Naive B cell (primary cell): Measurements from ENCODE around the gene WFDC12. TPM values are rescaled to one million over a fixed set of nuclear protein-coding genes. Genes with fewer than 3 reads are reported as not detected.

Experiments
- ATAC-seq, 2 donors: fragments of 150-1000 bp; cut with Tn5 transposase; 2 replicates each; pipeline ENCODE4 v1.10.0; 2021; ENCODE audit warnings: low read depth in 2 of 2, mild to moderate bottlenecking in 2 of 2, moderate library complexity in 2 of 2
- DNase-seq: peaks from one replicate; pipeline ENCODE4 v3.0.0; 2022
- H3K27ac Mint-ChIP-seq, 6 donors: one replicate each; pipeline ENCODE4 v1.8.0; 2020 to 2022; ENCODE audit warnings: mild to moderate bottlenecking in 6 of 6, mixed read lengths in 6 of 6, moderate library complexity in 5 of 6, inconsistent platforms in 2 of 6
- H3K27me3 Mint-ChIP-seq, 3 donors: one replicate each; pipeline ENCODE4 v1.8.0; 2021 to 2022; ENCODE audit warnings: mixed read lengths in 3 of 3, mild to moderate bottlenecking in 1 of 3
- H3K36me3 Mint-ChIP-seq, 2 donors: one replicate each; pipeline ENCODE4 v1.8.0; 2020 to 2022; ENCODE audit warnings: mixed read lengths in 2 of 2, inconsistent platforms in 1 of 2, mild to moderate bottlenecking in 1 of 2
- H3K4me1 Mint-ChIP-seq, 3 donors: one replicate each; pipeline ENCODE4 v1.8.0; 2020 to 2022; ENCODE audit warnings: mixed read lengths in 3 of 3, inconsistent platforms in 1 of 3, mild to moderate bottlenecking in 1 of 3, moderate library complexity in 1 of 3
- H3K4me3 Mint-ChIP-seq, 8 donors: one replicate each; pipeline ENCODE4 v1.8.0; 2020 to 2022; ENCODE audit warnings: mild to moderate bottlenecking in 8 of 8, mixed read lengths in 8 of 8, moderate library complexity in 8 of 8, inconsistent platforms in 2 of 8
- H3K9me3 Mint-ChIP-seq, 7 donors: one replicate each; pipeline ENCODE4 v1.8.0; 2020 to 2022; ENCODE audit warnings: mixed read lengths in 7 of 7, mild to moderate bottlenecking in 5 of 7, inconsistent platforms in 2 of 7, moderate library complexity in 1 of 7
- polyA plus RNA-seq, 6 donors: library from polyadenylated mRNA; unstranded; fragments of 300-500 nt; fragmentation: Illumina TruSeq; gene quantifications; one replicate each; pipeline ENCODE4 v1.2.3, GENCODE V29; 2021; ENCODE audit warnings: low read depth in 6 of 6

Gene WFDC12
- polyA plus RNA-seq, 6 donors from 2014 or later, result not detected

GRCh38 chr20:45080867-45081624, 43.2 kb downstream of the WFDC12 start:
- no peak overlapping the region for H3K4me3 Mint-ChIP-seq
- peak in 1 of 2 donors; percentile 55 for ATAC-seq
- peaks cover 2 to 22% (median 12%) of the 10 kb centered on the region in 7 donors for H3K9me3 Mint-ChIP-seq
- H3K4me1 Mint-ChIP-seq, result peaks cover 10 to 19% (median 15%) of the 10 kb centered on the region in 3 donors
- peak overlapping the region in 5 of 6 donors; percentile 11 to 94 (median 39) for H3K27ac Mint-ChIP-seq
- no peak for DNase-seq
- H3K27me3 Mint-ChIP-seq, result no peaks in the 10 kb centered on the region
- peaks cover 50 to 51% of the 10 kb centered on the region in 2 donors for H3K36me3 Mint-ChIP-seq

GRCh38 chr20:45077559-45077958, 46.7 kb downstream of the WFDC12 start:
- no peak for ATAC-seq

More at GRCh38 chr20:45077559-45077958, 46.7 kb downstream of the WFDC12 start:
- Mint-ChIP-seq H3K4me1 (peaks cover under 1 to 14% (median 3%) of the 10 kb centered on the region in 3 donors), H3K27ac (peak overlapping the region in 1 of 6 donors; percentile 86), H3K36me3 (peaks cover 37 to 47% of the 10 kb centered on the region in 2 donors), H3K27me3 (no peaks in the 10 kb centered on the region), H3K4me3 (no peak overlapping the region), H3K9me3 (peaks cover 2 to 15% (median 8%) of the 10 kb centered on the region in 7 donors)
- no peak for DNase-seq

Other genes with a start within 250 kb of the WFDC12 start
- 100 to 1,000 TPM; 414 to 531 (median 498) TPM for gene YWHAB, start 238.8 kb downstream of the WFDC12 start, polyA plus RNA-seq
- gene PABPC1L, start 214.4 kb downstream of the WFDC12 start, polyA plus RNA-seq, result 1 to 10 TPM in 3 of 6 donors, under 1 TPM in 2, not detected in 1; 0.75 to 5.2 (median 1.3) TPM
- gene TOMM34, start 164.1 kb downstream of the WFDC12 start, polyA plus RNA-seq, result 10 to 100 TPM; 24.8 to 49.1 (median 38.4) TPM
- 100 to 1,000 TPM; 116 to 199 (median 173) TPM for gene STK4, start 158.0 kb downstream of the WFDC12 start, polyA plus RNA-seq
- gene KCNS1, start 23.3 kb downstream of the WFDC12 start, polyA plus RNA-seq, result under 1 TPM in 4 of 6 donors, not detected in 2; 0.06 to 0.26 (median 0.20) TPM
- gene WFDC5, start 9.3 kb downstream of the WFDC12 start, polyA plus RNA-seq, result not detected
- not detected for gene PI3, start 50.4 kb upstream of the WFDC12 start, polyA plus RNA-seq
- gene SEMG1, start 82.6 kb upstream of the WFDC12 start, polyA plus RNA-seq, result not detected
- not detected for gene SEMG2, start 96.9 kb upstream of the WFDC12 start, polyA plus RNA-seq
- gene SLPI, start 130.1 kb upstream of the WFDC12 start, polyA plus RNA-seq, result under 1 TPM in 1 of 6 donors, not detected in 5; 0.63 TPM
- not detected for gene RBPJL, start 182.4 kb upstream of the WFDC12 start, polyA plus RNA-seq
- not detected for gene MATN4, start 183.8 kb upstream of the WFDC12 start, polyA plus RNA-seq
- gene SDC4, start 224.0 kb upstream of the WFDC12 start, polyA plus RNA-seq, result not detected
- gene SYS1, start 238.7 kb upstream of the WFDC12 start, polyA plus RNA-seq, result 10 to 100 TPM; 16.3 to 37.7 (median 36.1) TPM